Activated CD4-positive, alpha-beta T cell treated with anti-CD3 and anti-CD28 coated beads, Interleukin-2, amount 50 U/mL, for 16 hours (primary cell): ENCODE results near the gene KRTAP21-1.
A peak's percentile ranks its signal among the peaks of the same experiment; 100 is the strongest.
"Not testable (repeated sequence)": the region's sequence is repeated elsewhere in the genome, so short reads cannot be mapped to it uniquely, and the experiment has no call there.

Experiments used
- DNase-seq: peaks from one replicate; pipeline ENCODE4 v3.0.0-alpha.2; 2020

KRTAP21-1 gene

DNA sequence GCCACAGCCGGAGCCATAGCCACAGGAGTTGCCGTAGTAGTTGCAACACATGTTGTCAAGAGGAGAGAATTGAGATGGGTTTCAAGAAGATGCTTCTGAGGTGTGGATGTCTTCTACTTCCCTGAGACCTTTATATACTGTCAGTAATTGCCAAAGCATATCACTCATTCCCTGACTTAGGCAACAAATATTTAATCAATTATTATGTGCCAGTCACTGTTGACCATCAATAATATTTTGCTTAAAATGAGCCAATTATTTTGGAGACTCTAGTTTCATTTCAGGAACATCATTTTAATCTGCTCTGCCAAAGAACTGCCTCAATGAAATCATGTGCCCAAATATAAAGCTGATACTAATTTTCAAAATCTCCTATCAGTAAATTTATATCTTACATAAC, at the start of gene KRTAP21-1:
Gene KRTAP21-1 (minus strand): TSS at position 101 of the 400 bp plus-strand sequence. CDS start 50 bp downstream, at position 51.
- not testable (repeated sequence) for DNase-seq

DNA sequence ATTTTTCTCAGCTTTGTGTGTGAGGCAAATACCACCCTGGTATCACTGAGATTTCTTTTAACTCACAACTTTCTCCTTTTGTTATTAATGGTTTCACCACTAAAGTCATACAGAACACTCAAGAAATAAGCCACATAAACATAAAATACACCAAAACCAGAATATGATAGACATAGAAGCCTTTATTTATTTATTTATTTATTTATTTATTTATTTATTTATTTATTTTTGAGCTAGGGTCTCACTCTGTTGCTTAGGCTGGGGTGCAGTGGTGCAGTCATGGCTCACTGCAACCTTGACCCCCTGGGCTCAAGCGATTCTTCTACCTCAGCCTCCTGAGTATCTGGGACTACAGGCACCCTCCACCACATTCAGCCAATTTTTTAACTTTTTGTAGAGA, 45.4 kb upstream of the KRTAP21-1 start:
- DNase-seq, result no peak

DNA sequence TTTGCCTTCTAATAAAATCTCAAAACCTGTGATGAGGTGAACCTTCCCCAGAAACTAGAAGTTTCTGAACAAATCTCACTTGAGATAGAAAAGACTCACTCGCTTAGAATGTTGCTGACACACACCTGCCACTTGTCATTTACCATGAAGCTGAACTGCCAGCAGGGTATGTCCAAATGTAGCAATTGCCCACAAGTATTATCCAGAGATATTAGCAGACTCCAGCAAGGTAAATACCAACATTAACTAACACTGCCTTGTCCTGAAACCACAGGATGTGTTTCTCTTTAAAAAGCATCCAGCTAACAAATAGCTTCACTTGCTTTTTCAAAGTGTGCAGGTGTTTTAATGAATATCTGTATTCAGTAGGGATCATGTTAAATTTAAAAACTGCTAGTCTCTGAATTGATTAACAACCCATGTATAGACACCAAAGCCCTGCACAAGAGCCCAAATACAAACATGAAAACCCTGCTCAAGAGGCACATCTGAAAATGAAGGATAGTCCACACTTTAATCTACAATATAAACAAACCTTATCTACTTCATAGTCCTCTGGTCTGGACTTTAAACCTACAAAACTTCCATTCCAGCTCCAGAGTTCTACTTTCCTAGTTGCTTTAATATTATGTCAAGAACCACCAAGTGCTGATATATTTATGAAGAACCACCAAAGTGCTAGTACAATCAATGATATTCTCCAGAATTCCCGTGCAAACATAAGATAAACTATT, 38.5 kb upstream of the KRTAP21-1 start:
- no peak for DNase-seq

DNA sequence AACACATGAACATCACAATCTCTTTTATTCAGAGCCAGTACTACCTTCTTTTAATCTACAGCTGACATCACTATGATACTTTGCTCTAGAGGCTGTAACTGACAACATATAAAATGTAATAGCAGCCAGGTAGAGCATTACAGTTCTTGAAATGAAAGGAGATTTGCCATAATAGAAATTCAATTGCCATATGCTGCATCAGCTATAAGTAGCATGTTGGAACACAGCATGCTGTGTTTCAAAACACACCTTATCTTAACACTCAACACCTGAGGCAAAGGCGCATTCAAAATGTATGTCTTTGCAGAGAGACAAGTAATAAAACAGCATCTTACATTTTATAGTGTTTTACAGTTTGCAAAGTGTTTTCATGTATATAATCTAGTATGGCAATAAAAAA, 24.0 kb upstream of the KRTAP21-1 start:
- no peak for DNase-seq

DNA sequence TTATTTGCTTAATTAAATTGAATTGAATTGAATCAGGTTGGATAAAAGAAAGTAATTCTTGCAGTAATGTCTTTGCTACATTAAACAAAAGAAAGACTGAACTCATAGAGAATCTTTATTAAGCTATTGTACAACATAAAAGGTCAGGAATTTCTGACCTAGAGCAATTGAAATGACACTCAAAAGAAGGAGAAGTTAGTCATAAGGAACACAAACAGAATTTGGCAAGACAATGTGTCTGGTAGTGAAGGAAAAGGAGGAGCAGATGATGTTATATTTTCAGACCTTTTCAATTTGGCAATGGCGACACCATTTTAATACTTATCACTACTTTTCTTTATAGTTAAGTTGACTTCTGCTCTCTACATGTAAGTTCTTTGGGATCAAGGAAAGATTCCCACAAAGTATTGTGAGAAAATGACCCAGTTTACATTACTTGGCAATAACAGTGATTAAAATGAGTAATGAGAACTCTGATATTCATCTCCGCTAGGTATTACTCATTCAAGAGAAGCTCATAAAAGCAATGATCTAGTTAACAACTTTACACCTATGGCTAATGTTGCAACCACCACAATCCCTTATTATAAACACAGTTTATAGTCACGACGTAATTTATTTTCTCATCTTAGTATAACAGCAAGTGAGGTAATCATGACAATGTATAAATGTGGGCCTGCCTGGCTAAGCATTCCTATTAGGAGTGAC, 14.7 kb upstream of the KRTAP21-1 start:
- no peak for DNase-seq

DNA sequence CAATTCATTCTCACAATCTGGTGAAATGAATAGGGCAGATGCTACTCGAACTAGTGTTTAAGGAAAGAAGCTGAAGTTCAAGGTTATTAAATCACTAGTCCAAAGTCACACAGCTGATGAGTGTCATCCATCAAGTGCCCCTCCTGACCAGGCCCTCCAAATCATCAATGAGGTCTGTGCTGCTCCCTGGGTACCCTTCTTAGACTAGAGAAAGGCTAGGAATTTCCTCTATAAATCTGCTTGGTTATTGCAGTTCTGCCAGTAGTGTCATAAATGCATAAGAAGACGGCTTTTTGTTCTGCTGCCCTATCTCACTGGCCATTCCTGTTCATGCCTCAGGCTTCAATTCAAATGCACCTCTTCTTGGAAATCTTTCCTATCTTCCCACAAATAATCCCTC, 5.5 kb upstream of the KRTAP21-1 start:
- no peak for DNase-seq

DNA sequence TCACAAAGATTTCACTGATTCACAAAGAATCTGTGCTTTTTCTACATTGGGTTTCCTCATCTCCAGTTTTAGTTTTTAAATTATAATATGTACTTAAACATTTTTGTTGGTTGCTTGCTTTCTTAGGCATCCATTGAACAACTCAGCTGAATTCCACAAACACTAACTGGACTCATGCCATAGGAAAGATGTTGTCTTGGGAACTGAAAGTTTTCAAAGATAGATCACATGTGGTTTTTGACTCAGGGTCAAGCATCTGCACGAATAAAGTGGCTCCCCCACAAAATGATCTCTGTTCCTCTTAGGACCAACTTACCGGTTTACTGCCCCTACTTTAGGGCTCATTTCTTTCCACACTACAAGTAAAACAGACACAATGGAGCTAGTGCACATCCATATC, 3.1 kb upstream of the KRTAP21-1 start:
- DNase-seq, result no peak

DNA sequence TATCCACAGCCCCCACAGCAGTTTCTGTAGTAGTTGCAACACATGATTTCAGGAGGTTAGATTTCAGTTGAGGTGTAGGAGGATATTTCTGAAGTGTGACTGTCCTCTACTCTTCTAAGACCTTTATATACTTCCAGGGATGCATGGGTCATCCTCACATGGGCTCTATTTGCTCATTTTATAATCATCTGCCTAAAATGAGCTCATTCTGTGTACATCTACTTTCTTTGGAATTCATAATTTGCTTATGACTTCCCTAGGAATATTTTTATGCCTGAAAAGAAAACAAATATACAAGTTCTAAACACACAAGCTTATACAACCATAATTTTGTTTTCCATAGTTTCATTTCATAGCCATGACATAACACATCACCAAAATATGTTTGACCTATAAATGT, 8.1 kb downstream of the KRTAP21-1 start, which contains the start of gene KRTAP21-2:
Gene KRTAP21-2 (minus strand): TSS at position 101 of the 400 bp plus-strand sequence. CDS start 57 bp downstream, at position 44.
- DNase-seq, result no peak

DNA sequence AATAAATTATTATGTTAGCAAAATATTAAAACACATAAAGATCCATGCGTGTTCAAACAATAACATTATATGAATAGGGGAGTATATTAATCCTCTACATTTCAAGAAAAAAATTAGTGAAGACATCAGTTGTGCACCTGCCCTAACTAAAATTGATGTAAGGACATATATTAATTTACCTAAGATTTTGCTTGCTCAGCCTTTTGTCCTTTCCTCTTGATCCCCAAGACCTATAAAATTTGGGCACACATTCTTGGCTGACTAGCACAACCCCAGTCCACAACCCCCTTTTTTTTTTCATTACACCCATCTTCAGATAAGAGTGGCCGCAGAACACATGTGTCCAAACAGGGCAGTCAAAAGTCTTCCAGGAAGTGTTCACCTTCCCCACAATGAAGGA, 14.8 kb downstream of the KRTAP21-1 start:
- no peak for DNase-seq

DNA sequence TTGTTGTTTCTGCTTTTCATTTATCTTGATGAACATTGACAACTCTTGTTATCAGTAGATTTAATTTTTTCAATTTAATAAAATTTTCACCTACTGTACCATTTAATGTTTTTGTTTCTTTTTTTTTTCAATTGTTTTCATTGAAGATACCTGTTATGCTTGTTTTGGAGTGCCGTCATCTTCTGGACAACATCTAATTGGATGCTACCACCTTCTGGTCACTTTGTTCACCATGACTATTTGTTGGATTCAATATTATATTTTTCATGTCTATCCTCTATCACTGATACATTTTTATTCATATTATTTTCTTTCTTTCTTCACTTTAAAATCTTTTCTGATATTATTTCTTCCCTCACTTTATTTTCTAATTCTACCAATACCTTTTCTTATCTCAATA, 22.2 kb downstream of the KRTAP21-1 start:
- no peak for DNase-seq

DNA sequence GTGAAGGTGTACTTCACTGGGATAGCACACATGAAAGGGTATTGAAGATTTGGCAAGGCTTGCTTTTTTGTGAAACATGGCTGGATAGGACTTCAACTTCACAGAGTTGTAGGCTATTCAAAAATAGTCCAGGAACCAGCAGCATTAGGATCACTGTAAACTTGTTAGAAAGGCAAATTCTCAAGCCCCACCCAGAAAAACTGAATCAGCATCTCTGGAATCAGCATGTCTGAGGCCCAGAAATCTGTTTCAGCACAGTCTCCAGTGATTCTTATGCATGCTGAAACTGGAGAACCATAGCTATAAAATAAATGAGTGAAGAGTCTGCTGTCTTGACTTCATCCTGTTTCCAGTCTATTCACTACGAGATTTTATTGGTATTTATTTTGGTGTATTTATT, 28.5 kb downstream of the KRTAP21-1 start:
- no peak for DNase-seq

DNA sequence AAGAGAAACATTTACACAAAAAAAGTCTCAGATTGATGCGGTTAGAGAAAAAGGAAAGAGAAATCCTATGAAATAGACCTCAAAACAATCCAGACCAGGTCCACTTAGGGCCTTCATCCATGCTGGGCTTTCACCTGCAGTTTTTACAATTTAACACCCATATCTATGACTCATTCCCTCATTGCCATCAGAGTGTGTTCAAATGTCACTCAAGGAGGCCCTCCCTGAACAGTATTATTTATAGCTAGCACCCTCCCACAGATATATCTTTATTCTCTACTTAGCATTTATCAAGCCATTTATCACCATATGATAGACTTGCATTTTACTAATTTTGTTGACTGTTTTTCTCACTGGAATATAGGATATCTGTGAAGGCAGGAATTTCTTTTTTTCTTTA, 35.8 kb downstream of the KRTAP21-1 start:
- DNase-seq, result peak; percentile 42

DNA sequence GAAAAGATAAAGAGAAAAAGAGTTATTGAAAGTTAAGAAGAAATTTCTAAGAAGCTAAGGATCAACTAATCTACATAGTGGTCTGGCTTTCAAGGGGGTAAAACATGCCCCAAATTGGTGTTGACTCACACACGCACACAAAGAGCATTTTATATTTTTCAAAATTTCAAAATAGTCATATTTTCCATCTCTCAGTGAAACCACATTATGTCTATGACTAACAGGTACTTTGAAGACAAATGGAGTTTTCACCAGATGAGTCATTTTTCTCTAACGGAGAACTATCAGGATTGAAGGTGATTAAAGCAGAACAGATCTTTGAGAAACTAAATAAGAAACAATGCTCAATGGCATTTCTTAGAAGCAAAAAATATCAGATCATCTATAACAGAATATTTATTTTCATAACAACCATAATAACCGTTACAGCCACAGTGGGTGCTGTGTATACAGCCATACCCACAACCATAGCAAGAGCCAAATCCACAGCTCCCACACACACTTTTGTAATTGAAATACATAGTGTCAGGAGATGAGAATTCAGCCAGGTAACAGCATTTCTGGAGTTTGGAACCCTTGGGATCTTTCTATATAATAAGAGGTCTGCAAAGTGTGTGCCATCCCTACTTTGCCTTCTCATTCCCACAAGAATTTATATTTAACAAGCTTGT, 36.9 kb downstream of the KRTAP21-1 start, which contains the start of gene KRTAP21-3:
Gene KRTAP21-3 (minus strand): TSS at position 539 of the 671 bp plus-strand sequence. CDS start 18 bp downstream, at position 521.
- peak; percentile 88 for DNase-seq

DNA sequence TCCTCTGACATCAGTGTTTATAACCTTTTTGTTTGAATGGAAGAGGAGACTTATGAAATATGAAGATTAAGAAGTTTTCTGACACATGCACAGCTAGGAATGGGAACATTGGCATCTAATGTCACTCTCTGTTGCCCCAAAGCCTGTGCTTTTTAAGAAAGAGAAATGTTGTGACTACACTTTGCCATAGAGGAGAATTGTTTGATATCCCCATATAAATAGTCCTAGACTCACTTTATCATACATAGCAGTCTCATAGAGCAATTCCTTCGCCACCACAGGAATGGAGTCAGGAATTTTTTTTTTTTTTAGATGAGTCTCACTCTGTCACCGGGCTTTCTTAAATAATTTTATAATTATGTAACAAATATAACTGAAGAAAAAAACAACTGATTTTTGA, 38.1 kb downstream of the KRTAP21-1 start:
- DNase-seq, result no peak

DNA sequence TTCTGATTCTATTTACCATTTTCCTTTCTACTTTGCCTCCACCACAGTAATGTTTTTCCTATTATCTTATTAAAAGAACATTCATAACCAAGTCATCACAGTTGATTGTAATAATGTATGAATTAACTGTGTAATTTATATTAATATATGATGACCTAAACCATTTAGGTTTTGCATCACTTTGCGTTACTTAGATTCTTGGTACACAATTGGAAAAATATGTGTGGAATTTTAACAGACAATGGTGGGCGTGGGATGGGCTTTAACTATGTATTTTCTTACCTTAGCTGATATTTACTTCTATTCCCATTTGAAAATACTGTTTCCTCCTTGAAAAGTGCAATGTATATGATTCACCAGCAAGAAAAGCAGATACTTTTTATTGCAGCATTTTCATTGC, 40.3 kb downstream of the KRTAP21-1 start:
- no peak for DNase-seq

DNA sequence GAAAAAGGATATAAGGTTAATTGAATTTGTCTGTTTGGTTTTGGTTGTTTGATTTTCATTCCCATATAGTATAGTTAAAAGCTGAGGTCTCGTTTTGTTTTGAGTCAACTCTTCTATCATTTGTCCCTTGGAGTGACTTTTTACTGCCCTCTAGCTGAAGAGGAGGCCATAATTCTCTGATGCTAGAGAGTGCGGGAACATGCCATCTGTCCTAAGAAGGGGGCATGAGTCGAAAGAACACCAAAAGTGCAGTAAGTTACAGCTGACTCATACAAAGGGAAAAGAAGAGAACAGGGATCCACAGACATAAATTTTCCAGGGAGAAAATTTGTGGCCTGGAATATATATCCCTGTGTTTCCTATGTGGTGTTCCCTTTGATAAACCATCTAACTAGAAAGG, 40.8 kb downstream of the KRTAP21-1 start:
- peak; percentile 18 for DNase-seq

DNA sequence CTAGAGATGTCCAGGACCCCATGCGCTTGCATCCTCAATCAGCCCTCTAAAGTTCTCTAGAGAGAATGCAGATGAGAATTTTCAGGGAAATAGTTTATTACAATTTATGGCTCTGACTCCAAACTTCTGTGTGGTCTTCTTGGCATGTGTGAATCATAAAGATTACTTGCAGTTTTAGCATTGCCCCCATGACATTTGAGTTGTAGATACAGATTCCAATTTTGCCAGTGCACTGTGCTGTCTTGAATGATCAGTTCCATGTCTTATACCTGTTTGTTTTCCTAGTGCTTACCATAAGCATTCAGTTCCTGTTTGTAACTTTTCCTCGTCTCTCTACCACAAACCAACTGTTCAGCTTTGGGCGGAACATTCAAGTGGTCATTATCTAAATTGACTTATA, 41.5 kb downstream of the KRTAP21-1 start:
- DNase-seq, result no peak

DNA sequence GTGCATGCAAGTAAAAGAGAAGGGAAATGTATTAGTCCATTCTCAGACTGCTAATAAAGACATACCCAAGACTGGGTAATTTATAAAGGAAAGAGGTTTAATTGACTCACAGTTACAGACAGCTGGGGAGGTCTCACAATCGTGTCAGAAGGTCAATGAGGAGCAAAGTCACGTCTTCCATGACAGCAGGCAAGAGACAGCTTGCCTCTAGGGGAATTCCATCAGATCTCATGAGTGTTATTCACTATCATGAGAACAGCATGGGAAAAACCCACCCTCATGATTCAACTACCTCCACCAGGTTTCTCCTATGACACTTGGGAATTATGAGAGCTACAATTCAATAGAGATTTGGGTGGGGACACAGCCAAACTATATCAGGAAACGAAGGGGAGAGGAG, 44.7 kb downstream of the KRTAP21-1 start:
- DNase-seq, result peak; percentile 5

DNA sequence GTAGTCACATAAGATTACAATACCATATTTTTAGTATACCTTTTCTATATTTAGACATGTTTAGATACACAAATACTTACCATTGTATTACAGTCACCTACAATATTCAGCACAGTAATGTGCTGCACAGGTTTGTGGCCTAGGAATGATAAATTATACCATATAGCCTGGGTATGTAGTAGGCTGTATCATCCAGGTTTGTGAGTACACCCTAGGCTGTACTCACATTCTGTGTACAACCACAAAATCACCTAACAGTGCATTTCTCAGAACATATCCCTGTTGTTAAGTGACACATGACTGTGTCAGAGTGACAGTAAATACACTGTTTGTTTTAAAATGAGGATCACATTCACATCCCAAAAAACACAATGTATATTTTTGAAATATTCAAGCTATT, 47.8 kb downstream of the KRTAP21-1 start:
- DNase-seq, result no peak
